ENCODE measurements around the gene KLC4.

DNA sequence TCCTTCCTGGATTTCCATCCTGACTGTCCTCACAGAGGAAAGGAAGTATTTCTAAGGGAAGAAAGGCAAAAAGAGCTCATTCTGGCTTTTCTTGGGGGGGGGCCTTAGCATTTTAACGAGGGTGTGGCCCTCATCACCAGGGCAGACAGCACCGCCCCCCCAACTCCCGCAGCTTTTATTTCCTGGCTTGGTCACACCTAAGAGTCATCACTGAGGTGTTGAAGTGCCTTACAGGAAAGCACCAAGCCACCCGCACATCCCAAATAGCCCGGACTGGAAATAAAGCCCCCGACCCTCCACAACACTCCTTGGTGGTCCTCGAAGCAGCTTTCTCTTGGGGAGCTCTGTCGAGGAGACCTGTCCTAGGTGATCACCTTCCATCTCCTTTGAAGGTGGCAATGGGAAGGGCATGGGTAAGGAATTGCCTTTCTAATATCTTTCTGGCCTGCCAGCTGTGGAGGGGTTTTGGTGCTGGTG is 17.9 kb downstream of the KLC4 start:
- no peak for TF ChIP-seq YY1 (IDR thresholded peaks at IDR 0.05; ENCODE audit: insufficient read depth, insufficient read length)
- TF ChIP-seq SUZ12 (IDR thresholded peaks at IDR 0.05; ENCODE audit: extremely low read depth, insufficient read depth, insufficient read length): no peak
